Activated T-cell treated with anti-CD3 and anti-CD28 coated beads for 1 hour (primary cell): ENCODE results near the gene FBLN2.

Experiments
- DNase-seq: peaks from one replicate; pipeline ENCODE4 v3.0.0-alpha.2; 2020; ENCODE audit warnings: low read depth

FBLN2 gene

GRCh38 chr3:13567684-13568514 lies 19.0 kb downstream of the FBLN2 start:
- DNase-seq: no peak

- DNase-seq: no peak
These were observed 19.6 kb downstream of the FBLN2 start for GRCh38 chr3:13568515-13569028.

- no peak for DNase-seq
These were observed 20.3 kb downstream of the FBLN2 start for GRCh38 chr3:13569201-13569600.

GRCh38 chr3:13569641-13570390 lies 20.9 kb downstream of the FBLN2 start:
- DNase-seq: no peak

- DNase-seq: no peak
These were observed 21.7 kb downstream of the FBLN2 start for GRCh38 chr3:13570391-13571194.

- DNase-seq: no peak
These were observed 22.3 kb downstream of the FBLN2 start for GRCh38 chr3:13571264-13571663.

GRCh38 chr3:13571831-13572750 lies 23.2 kb downstream of the FBLN2 start:
- DNase-seq: no peak

GRCh38 chr3:13572926-13573623 lies 24.1 kb downstream of the FBLN2 start:
- DNase-seq: no peak

GRCh38 chr3:13574083-13574797 lies 25.3 kb downstream of the FBLN2 start:
- DNase-seq: no peak

- no peak for DNase-seq
These were observed 26.0 kb downstream of the FBLN2 start for GRCh38 chr3:13574798-13575451.

- no peak for DNase-seq
These were observed 26.6 kb downstream of the FBLN2 start for GRCh38 chr3:13575459-13576061.

- DNase-seq: no peak
These were observed 28.5 kb downstream of the FBLN2 start for GRCh38 chr3:13577181-13578121.

- DNase-seq: no peak
These were observed 29.3 kb downstream of the FBLN2 start for GRCh38 chr3:13578251-13578650.

GRCh38 chr3:13579063-13579462 lies 30.1 kb downstream of the FBLN2 start:
- DNase-seq: no peak

GRCh38 chr3:13580256-13581023 lies 31.5 kb downstream of the FBLN2 start:
- no peak for DNase-seq

GRCh38 chr3:13581485-13582365 lies 32.8 kb downstream of the FBLN2 start:
- DNase-seq: no peak
